GM19239 (cell line): Measurements from ENCODE around the gene SNRNP35.
"Not testable (repeated sequence)": the region's sequence is repeated elsewhere in the genome, so short reads cannot be mapped to it uniquely, and the experiment has no call there.

Source experiments
- DNase-seq: peaks from one replicate; pipeline ENCODE4 v3.0.0; 2011; ENCODE audit warnings: low spot score; ENCODE audit not compliant: insufficient read length
- FAIRE-seq: peaks from 2 replicates; lab custom pipeline; 2011; peaks lifted over from hg19 to GRCh38; lab: Jason Lieb, UNC

SNRNP35 gene

DNA sequence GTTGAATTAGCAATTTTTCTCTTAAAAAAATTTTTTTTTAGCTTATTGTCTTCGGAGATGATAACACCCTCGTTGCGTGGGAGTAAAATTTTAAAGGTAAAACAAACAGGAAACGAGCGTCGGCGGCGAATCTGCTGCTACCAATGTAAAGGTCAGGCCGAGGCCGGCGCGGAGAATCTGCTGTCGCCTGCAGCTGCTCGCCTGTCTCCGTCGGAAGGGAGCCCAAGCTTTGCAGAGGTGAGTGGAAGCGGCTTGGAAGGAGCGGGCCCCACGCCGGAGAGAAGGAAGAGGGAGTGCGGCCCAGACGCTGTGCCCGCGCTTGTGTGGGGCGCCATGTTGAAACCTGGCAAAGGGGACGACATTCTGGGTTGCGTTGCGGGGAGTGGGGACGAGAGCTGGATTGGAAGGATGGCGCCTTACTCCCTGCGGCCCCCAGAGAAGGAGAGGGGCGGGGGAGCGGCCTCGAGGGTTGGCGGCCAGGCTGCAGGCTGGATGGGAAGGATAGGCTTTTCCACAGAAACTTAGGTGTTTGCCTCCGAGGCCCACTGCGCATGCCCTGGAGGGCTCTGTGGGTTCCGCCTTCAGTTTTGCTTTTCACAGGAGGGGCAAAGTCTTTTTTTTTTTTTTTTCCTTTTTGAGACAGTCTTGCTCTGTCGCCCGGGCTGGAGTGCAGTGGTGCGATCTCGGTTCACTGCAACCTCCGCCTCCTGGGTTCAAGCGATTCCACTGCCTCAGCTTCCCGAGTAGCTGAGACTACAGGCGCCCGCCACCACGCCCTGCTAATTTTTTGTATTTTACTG, at the start of gene SNRNP35:
Gene SNRNP35 (plus strand): TSS at position 160 of the 800 bp plus-strand sequence. CDS start 7,402 bp downstream, outside the sequence.
- DNase-seq, result peak; percentile 45
- peak; percentile 74 for FAIRE-seq

- FAIRE-seq, DNase-seq: not testable (repeated sequence)
These were observed 49.3 kb upstream of the SNRNP35 start for GRCh38 chr12:123408619-123409018.

GRCh38 chr12:123409284-123410040, 48.5 kb upstream of the SNRNP35 start:
- not testable (repeated sequence) for DNase-seq, FAIRE-seq

GRCh38 chr12:123410041-123410412, 47.9 kb upstream of the SNRNP35 start:
- no peak for DNase-seq
- FAIRE-seq, result no peak

DNA sequence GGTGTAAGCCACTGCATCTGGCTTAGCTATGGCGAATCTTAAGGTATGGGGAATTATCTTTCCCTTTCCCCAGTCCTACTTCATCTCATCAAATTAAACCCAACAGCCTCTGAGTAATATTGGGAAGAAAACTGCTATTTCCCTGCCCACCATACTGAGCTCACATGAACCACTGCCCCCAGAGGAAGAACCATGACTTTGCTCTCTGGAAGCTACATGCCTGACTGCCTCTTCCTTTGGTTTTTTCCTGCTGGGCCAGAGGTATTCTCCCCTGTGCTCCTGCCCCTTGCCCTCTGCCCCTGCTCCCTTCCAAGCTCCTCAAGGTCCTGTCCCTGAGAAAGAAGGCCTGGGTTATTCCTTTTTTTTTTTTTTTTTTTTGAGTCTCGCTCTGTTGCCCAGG, 36.6 kb upstream of the SNRNP35 start:
- no peak for FAIRE-seq
- DNase-seq, result no peak

- peak; percentile 81 for DNase-seq
- peak; percentile 99 for FAIRE-seq
These were observed 30.7 kb upstream of the SNRNP35 start for GRCh38 chr12:123427036-123427769.

DNA sequence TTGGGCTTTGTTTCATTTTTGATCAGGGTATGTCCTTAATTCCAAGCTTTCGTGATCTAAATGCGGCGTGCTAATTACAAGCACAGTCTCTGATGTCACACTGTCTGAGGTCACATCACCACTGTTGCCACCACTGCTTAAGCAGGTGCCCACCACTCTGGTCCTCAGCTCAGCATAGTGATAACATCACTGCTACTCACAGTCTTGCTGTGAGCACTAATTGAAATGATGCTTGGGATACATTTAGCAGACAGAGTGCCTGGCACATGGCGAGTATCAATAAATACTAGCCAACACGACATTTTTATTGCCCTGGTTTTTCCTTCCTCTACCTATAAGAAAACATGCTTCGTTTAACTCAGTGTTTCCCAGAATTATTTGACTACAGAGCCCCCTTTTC, 29.3 kb upstream of the SNRNP35 start:
- no peak for DNase-seq
- peak; percentile 37 for FAIRE-seq

DNA sequence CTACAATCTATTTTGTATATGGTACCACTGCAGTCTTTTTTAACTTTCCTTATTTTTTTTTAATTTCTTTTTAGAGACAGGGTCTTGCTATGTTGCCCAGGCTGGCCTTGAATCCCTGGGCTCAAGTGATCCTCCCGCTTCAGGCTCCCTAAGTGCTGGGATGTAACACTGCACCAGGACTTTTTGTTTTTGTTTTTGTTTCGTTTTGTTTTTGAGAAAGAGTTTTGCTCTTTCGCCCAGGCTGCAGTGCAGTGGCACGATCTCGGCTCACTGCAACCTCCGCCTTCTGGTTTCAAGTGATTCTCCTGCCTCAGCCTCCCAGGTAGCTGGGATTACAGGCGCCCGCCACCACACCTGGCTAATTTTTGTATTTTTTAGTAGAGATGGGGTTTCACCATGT, 28.8 kb upstream of the SNRNP35 start:
- FAIRE-seq, DNase-seq: not testable (repeated sequence)

GRCh38 chr12:123431951-123432817, 25.8 kb upstream of the SNRNP35 start:
- FAIRE-seq, result peak; percentile 88
- not testable (repeated sequence) for DNase-seq

DNA sequence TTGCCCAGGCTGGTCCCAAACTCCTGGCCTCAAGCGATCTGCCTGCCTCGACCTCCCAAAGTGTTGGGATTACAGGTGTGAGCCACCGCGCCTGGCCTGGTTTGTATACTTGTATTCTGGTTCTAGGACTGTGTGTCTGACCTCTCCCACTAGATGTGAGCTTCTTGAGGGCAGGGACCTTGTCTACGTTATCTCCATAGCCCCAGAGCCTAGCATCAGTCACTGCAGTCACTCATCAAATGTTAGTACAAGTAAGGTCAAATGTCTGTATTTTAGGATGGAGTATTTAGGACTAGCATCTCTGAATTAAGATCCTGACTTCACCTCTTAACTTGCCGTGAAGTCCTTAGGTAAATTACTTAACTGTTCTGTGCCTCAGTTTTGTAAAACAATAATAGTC, 24.3 kb upstream of the SNRNP35 start:
- FAIRE-seq (no peak), DNase-seq (no peak)

- FAIRE-seq (no peak), DNase-seq (no peak)
These were observed 22.3 kb upstream of the SNRNP35 start for GRCh38 chr12:123435636-123436016.

DNA sequence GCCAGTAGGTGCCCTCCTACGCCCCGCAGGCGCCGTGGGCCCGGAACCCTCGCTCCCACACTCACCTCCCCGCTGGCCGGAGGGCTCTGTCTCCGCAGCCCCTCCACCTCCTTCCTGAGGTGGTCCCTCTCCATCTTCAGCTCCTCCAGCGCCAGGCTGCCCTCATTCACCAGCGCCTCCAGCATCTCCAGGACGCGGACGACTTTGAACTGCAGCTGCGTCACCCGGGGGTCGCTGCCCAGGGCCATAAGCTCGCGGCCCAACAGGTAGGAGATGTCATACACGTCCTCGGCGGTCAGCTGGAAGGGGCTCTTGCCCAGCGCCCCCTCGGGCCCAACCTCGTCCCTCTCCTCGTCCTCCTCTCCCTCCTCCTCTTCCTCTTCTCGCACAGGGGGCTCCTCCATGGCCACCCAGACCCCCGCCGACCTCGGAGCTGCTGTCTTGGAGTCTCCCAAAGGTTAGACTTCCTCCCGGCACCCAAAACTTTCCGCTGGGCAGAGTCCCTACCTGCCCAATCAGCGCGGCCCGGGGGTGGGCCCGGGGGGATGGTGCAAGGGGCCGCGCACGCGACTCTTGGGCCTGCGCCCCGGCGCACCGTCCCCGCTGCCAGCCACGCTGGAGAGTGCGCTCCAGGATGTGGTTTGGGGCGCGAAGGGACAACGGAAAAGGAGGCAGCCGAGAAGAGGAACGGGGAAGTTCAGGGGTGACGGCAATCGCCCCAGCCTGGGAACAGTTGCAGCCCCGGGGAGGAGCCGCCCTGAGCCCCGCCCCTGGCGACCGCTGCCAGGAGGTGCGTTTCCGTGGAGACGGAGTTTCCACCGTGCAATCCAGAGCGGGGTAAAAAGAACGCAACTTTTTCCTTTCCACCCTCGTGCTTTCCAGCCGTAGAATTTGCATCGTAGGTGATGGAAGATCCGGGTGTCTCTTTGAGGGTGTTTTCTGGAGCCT, 21.6 kb upstream of the SNRNP35 start, which contains the start of gene RILPL2:
Gene RILPL2 (minus strand): TSS at position 668 of the 948 bp plus-strand sequence. CDS start 264 bp downstream, at position 404.
- DNase-seq, result peak; percentile 79
- peak; percentile 89 for FAIRE-seq

GRCh38 chr12:123441523-123442164, 16.3 kb upstream of the SNRNP35 start:
- DNase-seq (peak; percentile 42), FAIRE-seq (peak; percentile 91)

GRCh38 chr12:123442774-123443173, 15.2 kb upstream of the SNRNP35 start:
- FAIRE-seq, result no peak
- no peak for DNase-seq

DNA sequence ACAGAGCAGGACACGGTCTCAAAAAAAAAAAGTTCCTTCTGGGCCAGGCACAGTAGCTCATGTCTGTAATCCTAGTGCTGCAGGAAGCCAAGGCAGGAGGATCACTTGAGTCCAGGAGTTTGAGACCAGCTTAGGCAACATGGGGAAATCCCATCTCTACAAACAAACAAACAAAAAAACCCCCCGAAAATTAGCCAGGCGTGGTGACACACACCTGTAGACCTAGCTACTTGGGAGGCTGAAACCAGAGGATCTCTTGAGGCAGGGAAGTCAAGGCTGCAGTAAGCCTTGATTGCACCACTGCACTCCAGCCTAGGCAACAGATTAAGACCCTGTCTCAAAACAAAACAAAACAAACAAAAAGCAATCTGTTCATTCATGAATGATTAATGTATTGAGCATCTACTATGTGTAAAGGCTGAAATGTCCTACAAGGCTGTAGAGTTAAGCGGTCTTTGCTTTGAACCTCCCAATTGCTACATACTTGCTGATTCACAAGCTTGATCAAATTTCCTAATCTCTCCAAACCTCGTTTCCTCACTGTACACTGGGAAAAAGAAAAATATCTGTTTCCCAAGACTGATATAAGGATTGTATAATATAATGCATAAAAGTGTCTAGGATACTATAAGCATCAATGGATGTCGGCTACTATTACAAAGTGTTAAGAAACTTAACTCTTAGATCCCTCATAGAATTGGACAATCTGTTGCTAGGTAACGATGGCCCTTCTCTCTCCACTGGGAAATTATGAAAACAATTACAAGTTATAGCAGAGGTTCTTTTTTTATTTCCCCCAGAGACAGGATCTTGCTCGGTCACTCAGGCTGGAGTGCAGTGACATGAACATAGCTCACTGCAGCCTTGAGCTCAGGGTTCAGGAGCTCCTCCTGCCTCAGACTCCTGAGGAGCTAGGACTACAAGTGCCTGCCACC, 13.6 kb upstream of the SNRNP35 start:
- DNase-seq (no peak), FAIRE-seq (no peak)

DNA sequence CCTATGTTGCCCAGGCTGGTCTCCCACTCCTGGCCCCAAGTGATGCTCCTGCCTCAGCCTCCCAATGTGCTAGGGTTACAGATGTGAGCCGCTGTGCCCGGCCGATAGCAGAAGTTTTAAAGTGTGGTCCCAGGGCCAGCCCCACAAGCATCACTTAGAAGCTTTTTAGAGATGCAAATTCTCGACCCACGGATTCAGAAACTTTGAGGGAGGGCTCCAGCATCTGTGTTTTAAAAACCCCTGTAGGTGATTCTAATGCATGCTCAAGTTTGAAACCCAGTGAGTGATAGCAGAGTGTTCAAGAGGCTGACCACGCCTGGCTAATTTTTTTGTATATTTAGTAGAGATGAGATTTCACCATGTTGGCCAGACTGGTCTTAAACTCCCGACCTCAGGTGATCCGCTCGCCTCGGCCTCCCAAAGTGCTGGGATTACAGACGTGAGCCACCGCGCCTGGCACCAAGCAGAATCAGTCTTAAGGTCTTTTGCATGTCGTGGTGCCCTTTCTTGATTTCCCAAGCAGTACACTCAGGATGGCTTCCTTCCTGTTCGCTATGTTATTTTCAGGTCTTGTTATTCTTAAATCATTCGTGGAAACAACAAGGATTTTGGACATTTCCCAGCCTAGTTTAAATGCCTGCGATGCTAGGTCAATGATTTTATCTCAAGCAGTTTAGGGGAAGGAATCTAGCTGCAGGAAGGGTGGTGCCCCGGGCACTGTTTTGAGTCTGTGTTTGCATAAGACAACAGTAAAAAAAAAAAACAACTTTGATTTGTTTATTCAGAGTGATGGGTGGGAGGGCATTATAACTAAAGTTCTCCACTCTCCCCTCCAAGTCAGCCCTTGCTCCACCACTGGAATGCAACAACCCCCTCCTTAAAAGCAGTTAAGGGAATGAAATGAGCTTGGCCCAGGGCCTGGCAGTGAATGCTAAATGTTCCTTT, 12.3 kb upstream of the SNRNP35 start:
- no peak for DNase-seq

More for the DNA sequence above, 12.3 kb upstream of the SNRNP35 start:
- peak; percentile 28 for FAIRE-seq
